GM12874 (cell line): Measurements from ENCODE around the gene ZFR2.

Experiments used
- CTCF ChIP-seq: IDR thresholded peaks from 2 replicates; pipeline ENCODE4 v1.5.1; 2011; ENCODE audit warnings: low read depth, mild to moderate bottlenecking, control low read depth, low read length, moderate library complexity; ENCODE audit not compliant: insufficient read depth

ZFR2 gene

GRCh38 chr19:3782903-3783302, 85.9 kb downstream of the ZFR2 start:
- TF ChIP-seq CTCF = no peak

DNA sequence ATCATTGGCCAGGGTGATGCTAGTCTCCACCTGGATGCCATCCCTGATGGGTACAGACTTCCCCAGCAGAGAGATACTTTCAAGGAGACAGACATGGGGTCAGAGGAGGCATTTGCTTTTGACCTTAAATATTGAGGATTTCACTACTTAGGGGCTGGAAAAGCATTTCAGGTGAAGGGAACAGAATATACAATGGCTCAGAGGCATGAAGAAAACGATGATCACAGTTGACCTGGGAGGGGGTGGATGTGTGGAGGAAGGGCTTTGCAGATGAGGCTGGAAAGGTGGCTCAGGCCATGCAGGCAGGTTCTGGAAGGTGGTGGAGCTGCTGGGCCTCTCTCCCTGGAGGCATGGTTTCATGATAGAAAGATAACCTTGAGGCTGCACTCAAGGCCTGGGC, 86.5 kb downstream of the ZFR2 start:
- TF ChIP-seq CTCF = no peak

DNA sequence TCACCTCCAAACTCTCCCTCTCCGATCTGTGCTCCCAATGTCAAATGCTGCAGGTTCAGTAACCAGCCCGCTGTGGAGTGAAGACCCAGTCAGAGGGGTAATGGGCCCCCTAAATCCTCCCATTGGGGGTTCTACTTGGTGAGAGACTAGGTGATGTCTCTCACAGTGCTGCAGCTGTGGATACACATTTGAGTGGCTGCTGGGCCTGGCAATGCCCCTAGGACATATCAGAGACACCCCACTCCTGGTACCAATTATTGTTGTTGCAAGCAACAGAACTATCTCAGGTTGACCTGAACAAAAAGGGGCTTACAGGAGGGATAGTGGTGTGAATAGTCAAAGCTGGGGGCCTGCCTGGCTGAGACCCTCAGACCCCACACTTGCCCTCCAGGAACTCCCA, 87.2 kb downstream of the ZFR2 start:
- TF ChIP-seq CTCF = no peak

- TF ChIP-seq CTCF = no peak
Observed at GRCh38 chr19:3780786-3781304, 88.0 kb downstream of the ZFR2 start.

DNA sequence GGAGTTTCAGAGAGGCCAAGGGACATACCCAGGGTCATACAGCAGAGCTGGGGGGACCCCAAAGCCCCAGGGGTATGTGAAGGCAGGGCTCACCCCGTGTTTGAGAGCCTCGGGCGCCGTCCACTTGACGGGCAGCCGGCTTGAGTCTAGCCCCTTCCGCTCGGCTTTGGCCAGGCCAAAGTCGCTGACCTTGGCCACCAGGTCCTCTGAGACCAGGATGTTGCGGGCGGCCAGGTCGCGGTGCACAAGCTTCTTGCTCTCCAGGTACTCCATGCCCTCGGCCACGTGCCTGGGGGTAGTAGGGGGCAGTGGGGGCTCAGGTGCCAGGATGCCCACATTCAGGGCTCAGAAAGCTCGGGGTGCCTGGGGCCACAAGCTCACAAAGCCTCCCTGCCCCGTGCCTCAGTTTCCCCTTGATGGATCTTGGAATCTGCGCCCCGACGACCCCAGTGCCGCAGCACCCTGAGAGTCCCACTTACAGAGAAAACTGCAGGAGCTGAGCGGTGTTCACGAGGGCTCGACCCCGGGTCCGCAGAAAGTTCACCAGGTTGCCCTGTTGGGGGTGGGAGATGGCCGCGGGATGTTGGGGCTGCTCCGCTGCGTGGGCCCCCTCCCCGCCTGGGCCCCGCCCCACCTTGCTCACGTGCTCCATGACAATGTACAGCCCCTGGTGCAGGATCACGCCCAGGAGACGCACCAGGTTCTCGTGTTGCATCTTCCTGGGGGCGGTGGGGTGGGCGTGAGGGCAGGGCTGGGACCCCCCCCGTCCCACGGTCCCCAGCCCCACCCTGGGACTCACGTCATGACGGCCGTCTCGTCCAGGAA, 89.7 kb downstream of the ZFR2 start:
- no peak for TF ChIP-seq CTCF

GRCh38 chr19:3778104-3778867, 90.6 kb downstream of the ZFR2 start:
- no peak for TF ChIP-seq CTCF

DNA sequence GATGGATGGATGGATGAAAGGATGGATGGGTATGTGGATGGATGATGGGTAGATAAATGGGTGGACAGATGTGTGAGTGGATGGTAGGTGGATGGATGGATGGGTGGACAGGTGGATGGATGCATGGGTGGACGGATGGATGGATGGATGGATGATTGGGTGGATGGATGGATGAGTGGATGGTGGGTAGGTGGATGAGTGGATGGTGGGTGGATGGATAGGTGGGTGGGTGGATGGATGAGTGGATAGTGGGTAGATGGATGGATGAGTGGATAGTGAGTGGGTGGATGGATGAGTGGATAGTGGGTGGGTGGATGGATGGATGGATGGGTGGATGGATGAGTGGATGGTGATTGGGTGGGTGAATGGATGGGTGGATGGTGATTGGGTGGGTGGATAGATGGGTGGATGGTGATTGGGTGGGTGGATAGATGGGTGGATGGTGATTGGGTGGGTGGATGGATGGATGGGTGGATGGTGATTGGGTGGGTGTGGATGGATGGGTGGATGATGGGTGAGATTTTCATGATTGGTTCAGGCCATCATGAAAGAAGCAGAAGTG, 92.3 kb downstream of the ZFR2 start:
- TF ChIP-seq CTCF = no peak
